Measurements from ENCODE around the gene SLC7A9.
"Not testable (repeated sequence)": the region's sequence is repeated elsewhere in the genome, so short reads cannot be mapped to it uniquely, and the experiment has no call there.

Gene SLC7A9

DNA sequence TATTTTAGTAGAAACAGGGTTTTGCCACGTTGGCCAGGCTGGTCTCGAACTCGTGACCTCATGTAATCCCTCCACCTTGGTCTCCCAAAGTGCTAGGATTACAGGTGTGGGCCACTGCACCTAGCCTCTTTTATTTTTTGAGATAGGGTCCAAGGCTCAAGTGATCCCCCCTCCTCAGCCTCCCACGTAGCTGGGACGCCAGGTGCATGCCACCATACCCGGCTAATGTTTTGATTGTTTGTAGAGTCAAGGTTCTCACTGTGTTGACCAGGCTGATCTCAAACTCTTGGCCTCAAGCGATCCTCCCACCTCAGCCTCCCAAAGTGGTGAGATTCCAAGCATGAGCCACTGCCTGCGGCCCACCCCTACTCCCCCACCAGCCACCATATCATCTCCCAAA, 6.3 kb downstream of the SLC7A9 start:
- Mint-ChIP-seq H3K4me1 (ENCODE audit: low read depth) (no peaks in the 10 kb centered on the region), H3K27me3 (no peaks in the 10 kb centered on the region), H3K4me3 (no peak overlapping the region), H3K9me3 (no peaks in the 10 kb centered on the region), H3K36me3 (ENCODE audit: low read depth) (no peaks in the 10 kb centered on the region), H3K27ac (no peak overlapping the region)
- no peak for DNase-seq

DNA sequence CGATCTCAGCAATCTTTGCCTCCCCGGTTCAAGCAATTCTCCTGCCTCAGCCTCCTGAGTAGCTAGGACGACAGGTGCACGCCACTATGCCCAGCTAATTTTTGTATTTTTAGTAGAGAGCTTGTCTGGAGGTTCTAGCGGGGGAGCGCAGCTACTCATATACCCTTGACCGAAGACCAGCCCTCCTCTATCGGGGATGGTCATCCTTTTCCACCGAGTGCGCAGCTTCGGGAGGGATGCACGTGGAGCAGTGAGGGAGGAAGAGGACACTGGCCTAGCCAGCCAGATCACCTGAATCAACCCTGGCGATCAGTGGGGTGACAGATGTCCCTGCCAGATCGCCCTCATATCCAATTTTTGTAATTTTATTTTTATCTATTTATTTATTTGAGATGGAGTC, 6.8 kb downstream of the SLC7A9 start:
- no peak for DNase-seq
- Mint-ChIP-seq H3K27ac (no peak overlapping the region), H3K27me3 (no peaks in the 10 kb centered on the region), H3K4me1 (ENCODE audit: low read depth) (no peaks in the 10 kb centered on the region), H3K9me3 (no peaks in the 10 kb centered on the region), H3K4me3 (no peak overlapping the region), H3K36me3 (ENCODE audit: low read depth) (no peaks in the 10 kb centered on the region)

DNA sequence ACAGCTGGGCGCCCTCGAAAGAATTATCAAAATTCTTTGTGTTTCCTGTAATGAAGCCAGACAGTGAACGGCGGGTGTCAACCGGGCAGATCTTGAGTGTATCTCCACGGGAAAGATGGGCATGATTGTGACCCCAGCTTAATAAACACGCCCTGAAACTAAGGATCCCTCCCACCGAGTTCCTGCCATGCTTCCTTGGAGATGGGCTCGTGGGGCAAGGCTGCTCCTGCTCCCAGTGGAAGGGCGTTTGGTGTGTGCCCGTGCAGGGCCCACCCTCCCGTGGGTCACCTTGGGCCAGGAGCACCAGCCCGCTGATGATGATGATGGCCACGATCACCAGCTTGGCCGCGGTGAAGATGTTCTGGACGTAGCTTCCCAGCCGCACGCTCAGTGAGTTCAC, 7.4 kb downstream of the SLC7A9 start:
- H3K4me3 Mint-ChIP-seq: no peak overlapping the region
- no peaks in the 10 kb centered on the region for H3K36me3 Mint-ChIP-seq (ENCODE audit: low read depth)
- no peaks in the 10 kb centered on the region for H3K9me3 Mint-ChIP-seq
- no peak for DNase-seq
- H3K4me1 Mint-ChIP-seq (ENCODE audit: low read depth): no peaks in the 10 kb centered on the region
- no peaks in the 10 kb centered on the region for H3K27me3 Mint-ChIP-seq
- no peak overlapping the region for H3K27ac Mint-ChIP-seq

DNA sequence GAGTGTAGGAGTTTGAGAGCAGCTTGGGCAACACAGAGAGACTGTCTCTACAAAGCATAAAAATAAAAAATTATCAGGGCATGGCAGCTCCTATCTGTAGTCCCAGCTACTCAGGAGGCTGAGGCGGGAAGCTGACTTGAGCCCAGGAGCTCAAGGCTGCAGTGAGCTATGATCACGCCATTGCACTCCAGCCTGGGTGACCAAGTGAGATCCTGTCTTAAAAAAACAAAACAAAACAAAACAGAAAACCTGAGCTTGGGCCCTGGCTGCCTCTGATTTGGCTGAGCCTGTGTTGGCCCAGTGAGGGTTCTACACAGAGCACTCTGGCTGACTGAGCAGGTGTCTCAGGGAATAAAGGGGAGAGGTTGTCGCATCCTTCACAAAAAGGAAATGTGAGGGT, 8.0 kb downstream of the SLC7A9 start:
- no peak overlapping the region for H3K4me3 Mint-ChIP-seq
- no peaks in the 10 kb centered on the region for H3K9me3 Mint-ChIP-seq
- no peaks in the 10 kb centered on the region for H3K27me3 Mint-ChIP-seq
- no peaks in the 10 kb centered on the region for H3K4me1 Mint-ChIP-seq (ENCODE audit: low read depth)
- no peak for DNase-seq
- H3K36me3 Mint-ChIP-seq (ENCODE audit: low read depth): no peaks in the 10 kb centered on the region
- no peak overlapping the region for H3K27ac Mint-ChIP-seq

DNA sequence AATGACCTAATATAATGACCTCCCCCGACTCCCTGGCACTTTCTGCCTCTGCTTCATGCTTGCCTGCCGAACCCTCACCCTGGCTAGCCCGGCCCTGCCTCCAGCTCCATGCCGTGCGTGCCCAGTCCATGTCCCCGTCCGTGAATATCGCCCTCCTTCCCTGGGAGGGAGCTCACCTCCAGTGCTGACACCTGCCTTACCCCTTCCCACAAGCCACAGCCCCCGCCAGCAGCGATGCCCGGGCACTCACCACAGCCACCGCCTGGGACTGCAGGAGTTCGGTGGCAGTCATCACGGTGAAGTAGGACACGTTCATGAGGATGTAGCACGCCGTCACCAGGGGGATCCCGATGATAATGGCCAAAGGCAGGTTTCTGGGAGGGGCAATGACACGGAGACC, 10.0 kb downstream of the SLC7A9 start:
- Mint-ChIP-seq H3K27me3 (no peaks in the 10 kb centered on the region), H3K27ac (no peak overlapping the region), H3K9me3 (no peaks in the 10 kb centered on the region), H3K4me3 (no peak overlapping the region), H3K4me1 (ENCODE audit: low read depth) (no peaks in the 10 kb centered on the region), H3K36me3 (ENCODE audit: low read depth) (no peaks in the 10 kb centered on the region)
- DNase-seq: no peak

DNA sequence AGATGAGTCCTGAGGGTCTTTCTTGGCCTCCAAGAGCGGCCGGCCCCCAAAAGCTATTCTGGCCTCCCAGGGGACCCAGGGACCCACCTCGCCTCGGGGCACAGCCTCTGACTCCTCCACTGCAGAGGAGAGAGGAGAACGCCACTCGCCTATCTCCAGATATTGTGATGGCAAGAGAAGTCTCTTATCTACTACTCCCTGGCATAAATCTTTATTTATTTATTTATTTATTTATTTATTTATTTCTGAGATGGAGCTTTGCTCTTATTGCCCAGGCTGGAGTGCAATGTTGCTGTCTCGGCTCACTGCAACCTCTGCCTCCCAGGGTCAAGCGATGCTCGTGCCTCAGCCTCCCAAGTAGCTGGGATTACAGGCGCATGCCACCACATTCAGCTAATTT, 11.0 kb downstream of the SLC7A9 start:
- H3K27ac Mint-ChIP-seq: no peak overlapping the region
- H3K36me3 Mint-ChIP-seq (ENCODE audit: low read depth): no peaks in the 10 kb centered on the region
- H3K9me3 Mint-ChIP-seq: no peaks in the 10 kb centered on the region
- H3K4me1 Mint-ChIP-seq (ENCODE audit: low read depth): no peaks in the 10 kb centered on the region
- DNase-seq: no peak
- no peak overlapping the region for H3K4me3 Mint-ChIP-seq
- H3K27me3 Mint-ChIP-seq: no peaks in the 10 kb centered on the region

DNA sequence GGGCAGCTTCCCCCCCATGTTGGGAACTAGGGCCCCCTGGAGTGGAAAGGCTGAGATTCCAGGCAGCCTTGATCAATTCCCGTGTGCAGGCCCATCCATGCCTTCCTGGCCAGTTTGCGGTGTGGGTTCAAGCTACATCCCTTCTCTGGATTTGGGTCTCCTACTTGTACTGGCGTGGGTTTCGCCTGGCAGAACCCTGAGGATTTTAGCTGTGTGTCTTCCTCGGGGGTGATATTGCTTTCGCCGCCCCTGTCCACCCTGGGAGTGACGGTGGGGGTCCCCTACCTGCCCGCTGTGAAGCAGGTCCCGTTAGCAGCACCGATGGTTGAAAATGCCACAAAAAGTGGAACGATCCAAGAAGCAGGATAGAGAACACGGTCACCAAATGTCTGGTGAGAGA, 11.4 kb downstream of the SLC7A9 start:
- H3K9me3 Mint-ChIP-seq: no peaks in the 10 kb centered on the region
- H3K36me3 Mint-ChIP-seq (ENCODE audit: low read depth): no peaks in the 10 kb centered on the region
- no peak overlapping the region for H3K27ac Mint-ChIP-seq
- no peaks in the 10 kb centered on the region for H3K4me1 Mint-ChIP-seq (ENCODE audit: low read depth)
- H3K27me3 Mint-ChIP-seq: no peaks in the 10 kb centered on the region
- DNase-seq: no peak
- no peak overlapping the region for H3K4me3 Mint-ChIP-seq

DNA sequence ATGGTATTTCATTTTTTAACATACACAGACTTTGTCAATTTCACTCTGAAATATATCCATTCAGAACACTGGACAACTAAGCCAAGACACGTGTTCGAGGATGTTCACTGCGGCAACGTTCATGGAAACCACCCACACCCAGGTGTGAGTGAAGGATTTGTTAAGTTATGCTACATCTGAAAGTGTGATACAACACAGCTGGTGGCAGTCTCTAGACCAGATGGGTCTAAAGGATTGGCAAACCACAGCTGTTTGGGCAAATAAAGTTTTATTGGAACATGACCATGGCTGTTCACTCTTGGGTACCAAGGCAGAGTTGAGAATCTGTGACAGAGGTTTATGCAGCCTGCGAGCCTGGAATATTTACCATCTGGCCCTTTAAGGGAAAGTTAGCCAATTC, 12.0 kb downstream of the SLC7A9 start:
- no peak for DNase-seq
- H3K27ac Mint-ChIP-seq: no peak overlapping the region
- H3K36me3 Mint-ChIP-seq (ENCODE audit: low read depth): no peaks in the 10 kb centered on the region
- H3K4me3 Mint-ChIP-seq: no peak overlapping the region
- no peaks in the 10 kb centered on the region for H3K27me3 Mint-ChIP-seq
- no peaks in the 10 kb centered on the region for H3K9me3 Mint-ChIP-seq
- no peaks in the 10 kb centered on the region for H3K4me1 Mint-ChIP-seq (ENCODE audit: low read depth)

DNA sequence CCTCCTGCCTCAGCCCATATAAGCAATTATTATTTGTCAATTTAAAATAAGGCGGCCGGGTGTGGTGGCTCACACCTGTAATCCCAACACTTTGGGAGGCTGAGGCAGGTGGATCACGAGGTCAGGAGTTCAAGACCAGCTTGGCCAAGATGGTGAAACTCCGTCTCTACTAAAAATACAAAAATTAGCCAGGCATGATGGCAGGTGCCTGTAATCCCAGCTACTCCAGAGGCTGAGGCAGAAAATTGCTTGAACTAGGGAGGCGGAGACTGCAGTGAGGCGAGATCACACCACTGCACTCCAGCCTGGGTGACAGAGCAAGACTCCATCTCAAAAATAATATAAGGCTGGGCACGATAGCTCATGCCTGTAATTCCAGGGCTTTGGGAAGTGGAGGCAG, 12.7 kb downstream of the SLC7A9 start:
- H3K4me1 Mint-ChIP-seq (ENCODE audit: low read depth); H3K9me3 Mint-ChIP-seq; H3K27me3 Mint-ChIP-seq; DNase-seq; H3K27ac Mint-ChIP-seq; H3K36me3 Mint-ChIP-seq (ENCODE audit: low read depth); H3K4me3 Mint-ChIP-seq: not testable (repeated sequence)

DNA sequence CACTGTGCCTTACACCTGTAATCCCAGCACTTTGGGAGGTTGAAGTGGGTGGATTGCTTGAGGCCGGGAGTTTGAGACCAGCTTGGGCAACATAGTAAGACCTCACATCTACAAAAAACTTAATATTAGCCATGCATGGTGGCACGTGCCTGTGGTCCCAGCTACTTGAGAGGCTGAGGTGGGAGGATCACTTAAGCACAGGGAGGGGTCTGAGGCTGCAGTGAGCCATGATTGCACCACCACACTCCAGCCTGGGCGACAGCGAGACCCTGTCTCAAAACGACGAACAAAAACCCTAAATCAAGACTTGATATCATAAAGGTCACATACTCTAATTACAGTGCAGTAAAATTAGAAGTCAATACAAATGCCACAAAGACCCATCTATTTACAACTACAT, 17.4 kb downstream of the SLC7A9 start:
- Mint-ChIP-seq H3K36me3 (ENCODE audit: low read depth) (no peaks in the 10 kb centered on the region), H3K9me3 (no peaks in the 10 kb centered on the region), H3K27ac (no peak overlapping the region), H3K4me1 (ENCODE audit: low read depth) (no peaks in the 10 kb centered on the region), H3K4me3 (no peak overlapping the region), H3K27me3 (no peaks in the 10 kb centered on the region)
- DNase-seq: no peak

DNA sequence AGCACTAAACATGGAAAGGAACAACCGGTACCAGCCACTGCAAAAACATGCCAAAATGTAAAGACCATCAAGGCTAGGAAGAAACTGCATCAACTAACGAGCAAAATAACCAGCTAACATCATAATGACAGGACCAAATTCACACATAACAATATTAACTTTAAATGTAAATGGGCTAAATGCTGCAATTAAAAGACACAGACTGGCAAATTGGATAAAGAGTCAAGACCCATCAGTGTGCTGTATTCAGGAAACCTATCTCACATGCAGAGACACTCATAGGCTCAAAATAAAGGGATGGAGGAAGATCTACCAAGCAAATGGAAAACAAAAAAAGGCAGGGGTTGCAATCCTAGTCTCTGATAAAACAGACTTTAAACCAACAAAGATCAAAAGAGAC, 21.5 kb downstream of the SLC7A9 start:
- not testable (repeated sequence) for H3K27ac Mint-ChIP-seq; H3K4me3 Mint-ChIP-seq; H3K9me3 Mint-ChIP-seq; H3K36me3 Mint-ChIP-seq (ENCODE audit: low read depth); DNase-seq; H3K4me1 Mint-ChIP-seq (ENCODE audit: low read depth); H3K27me3 Mint-ChIP-seq

DNA sequence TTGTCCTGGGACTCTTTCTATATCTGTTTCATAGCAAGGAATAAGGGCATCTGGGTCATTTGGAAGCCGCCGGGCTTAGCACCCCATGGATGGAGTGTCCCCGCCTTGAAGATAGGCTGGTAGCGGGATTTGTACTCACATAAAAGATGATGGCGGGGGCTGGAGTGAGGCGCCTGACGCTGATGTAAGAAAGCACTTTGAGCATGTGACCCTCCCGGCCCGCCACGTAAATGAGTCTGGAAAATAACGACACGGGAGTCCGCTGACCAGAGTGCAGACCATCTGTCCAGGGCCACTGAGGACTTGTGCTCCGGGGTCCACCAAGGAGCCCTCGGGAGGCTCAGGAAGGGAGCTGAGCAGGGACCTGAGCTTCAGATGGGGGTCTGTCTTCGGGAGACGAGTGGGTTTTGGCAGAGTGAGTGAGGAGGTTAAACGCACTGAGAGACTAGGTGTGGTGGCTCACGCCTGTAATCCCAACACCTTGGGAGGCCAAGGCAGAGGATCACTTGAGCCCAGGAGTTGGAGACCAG, 25.8 kb downstream of the SLC7A9 start:
- Mint-ChIP-seq H3K36me3 (ENCODE audit: low read depth) (peaks cover 10% of the 10 kb centered on the region), H3K27me3 (peaks cover 3% of the 10 kb centered on the region), H3K9me3 (peaks cover 18% of the 10 kb centered on the region), H3K27ac (no peak overlapping the region), H3K4me1 (ENCODE audit: low read depth) (no peaks in the 10 kb centered on the region), H3K4me3 (no peak overlapping the region)
- DNase-seq: no peak

DNA sequence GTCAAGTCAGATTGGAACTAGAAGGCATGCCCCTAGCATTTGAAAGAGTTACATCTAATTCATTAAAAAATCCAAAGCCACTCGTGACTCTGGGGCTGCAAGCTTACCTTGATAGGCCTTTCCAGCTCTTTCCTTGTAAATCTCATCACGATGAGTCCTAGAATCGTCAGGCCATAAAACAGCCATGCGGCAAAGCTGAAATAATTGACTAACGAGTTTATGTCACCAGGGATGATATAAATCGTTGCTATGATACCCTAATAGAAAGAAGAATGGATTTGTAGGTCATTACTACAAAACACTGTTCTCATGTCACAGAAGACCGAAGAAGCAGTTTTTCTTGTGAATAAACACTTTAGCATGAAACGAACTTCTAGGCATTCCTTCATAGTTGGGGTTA, 27.5 kb downstream of the SLC7A9 start:
- Mint-ChIP-seq H3K9me3 (peaks cover 18% of the 10 kb centered on the region), H3K4me1 (ENCODE audit: low read depth) (peaks cover 6% of the 10 kb centered on the region), H3K27me3 (peaks cover 3% of the 10 kb centered on the region), H3K27ac (no peak overlapping the region), H3K36me3 (ENCODE audit: low read depth) (peaks cover 10% of the 10 kb centered on the region), H3K4me3 (no peak overlapping the region)
- DNase-seq: no peak

DNA sequence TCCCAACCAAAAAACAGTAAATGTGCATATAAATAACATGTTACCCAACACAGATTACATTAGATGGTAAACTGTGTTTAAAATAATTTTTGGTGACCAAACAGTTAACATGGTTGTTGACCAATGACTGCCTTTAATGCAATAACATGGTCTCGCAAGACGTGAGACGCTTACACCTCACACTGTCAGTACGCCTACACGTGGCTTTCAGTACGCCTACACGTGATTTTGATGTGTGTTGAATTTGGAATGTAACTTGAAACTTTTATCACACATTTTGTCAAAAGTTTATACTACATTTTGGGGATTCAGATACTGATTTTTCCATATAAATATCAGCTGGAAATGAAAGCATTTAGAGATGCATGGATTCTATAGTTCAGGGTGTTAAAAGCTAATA, 32.0 kb downstream of the SLC7A9 start:
- H3K4me3 Mint-ChIP-seq: no peak overlapping the region

DNA sequence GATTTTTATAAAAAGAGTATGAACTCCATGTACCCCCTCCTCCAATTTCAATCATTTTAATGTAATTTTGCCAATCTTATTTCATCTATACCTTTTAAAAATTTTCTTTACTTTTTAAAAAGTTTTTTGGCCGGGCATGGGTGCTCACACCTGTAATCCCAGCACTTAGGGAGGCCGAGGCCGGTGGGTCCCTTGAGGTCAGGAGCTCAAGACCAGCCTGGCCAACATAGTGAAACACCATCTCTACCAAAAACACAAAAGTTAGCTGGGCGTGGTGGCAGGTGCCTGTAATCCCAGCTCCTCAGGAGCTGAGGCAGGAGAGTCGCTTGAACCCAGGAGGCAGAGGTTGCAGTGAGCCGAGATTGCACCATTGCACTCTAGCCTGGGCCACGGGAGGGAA, 36.2 kb downstream of the SLC7A9 start:
- not testable (repeated sequence) for H3K4me3 Mint-ChIP-seq; H3K36me3 Mint-ChIP-seq (ENCODE audit: low read depth); DNase-seq; H3K27ac Mint-ChIP-seq; H3K9me3 Mint-ChIP-seq; H3K27me3 Mint-ChIP-seq
- H3K4me1 Mint-ChIP-seq (ENCODE audit: low read depth): peaks cover 21% of the 10 kb centered on the region

More for the DNA sequence above, 32.0 kb downstream of the SLC7A9 start:
- Mint-ChIP-seq H3K36me3 (ENCODE audit: low read depth) (peaks cover 10% of the 10 kb centered on the region), H3K27ac (no peak overlapping the region), H3K27me3 (peaks cover 3% of the 10 kb centered on the region), H3K9me3 (peaks cover 18% of the 10 kb centered on the region), H3K4me1 (ENCODE audit: low read depth) (peaks cover 10% of the 10 kb centered on the region)
- no peak for DNase-seq

DNA sequence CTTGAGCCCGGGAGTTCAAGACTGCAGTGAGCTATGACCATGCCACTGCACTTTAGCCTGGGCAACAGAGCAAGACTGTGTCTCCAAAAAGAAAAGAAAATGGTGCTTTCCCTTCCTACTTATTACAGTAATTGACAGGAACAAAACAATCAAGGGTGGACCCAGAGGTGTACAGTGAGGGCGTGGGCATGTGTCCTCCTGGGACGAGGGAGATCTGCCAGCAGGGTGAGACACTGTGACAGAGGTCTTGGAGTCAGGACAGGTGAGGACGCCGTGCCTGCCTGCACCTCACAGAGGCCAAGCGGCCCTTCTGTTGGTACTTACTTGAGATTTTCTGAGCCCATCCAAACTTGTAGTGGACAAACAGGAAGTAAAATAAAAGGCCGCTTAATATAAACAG, 36.7 kb downstream of the SLC7A9 start:
- not testable (repeated sequence) for H3K27ac Mint-ChIP-seq; H3K36me3 Mint-ChIP-seq (ENCODE audit: low read depth); H3K27me3 Mint-ChIP-seq; H3K4me3 Mint-ChIP-seq; H3K9me3 Mint-ChIP-seq; DNase-seq
- H3K4me1 Mint-ChIP-seq (ENCODE audit: low read depth): peaks cover 20% of the 10 kb centered on the region
